ENCODE measurements around the gene INAFM2.

The INAFM2 gene

GRCh38 chr15:40323239-40323952, at the start of gene INAFM2:
INAFM2 (plus strand) TSS chr15:40323692; CDS start chr15:40324056, 364 bp downstream.
- peak; percentile 95 for DNase-seq (ENCODE audit: low spot score)

GRCh38 chr15:40274350-40275274, 48.9 kb upstream of the INAFM2 start:
- peak; percentile 85 for DNase-seq (ENCODE audit: low spot score)

- no peak for DNase-seq (ENCODE audit: low spot score)
Measured at GRCh38 chr15:40275523-40275922, 48.0 kb upstream of the INAFM2 start.

GRCh38 chr15:40275954-40276353, 47.5 kb upstream of the INAFM2 start:
- no peak for DNase-seq (ENCODE audit: low spot score)

- DNase-seq (ENCODE audit: low spot score), result no peak
Measured at GRCh38 chr15:40276927-40277326, 46.6 kb upstream of the INAFM2 start.

GRCh38 chr15:40277471-40277870, 46.0 kb upstream of the INAFM2 start:
- no peak for DNase-seq (ENCODE audit: low spot score)

GRCh38 chr15:40278026-40278425, 45.5 kb upstream of the INAFM2 start:
- DNase-seq (ENCODE audit: low spot score), result no peak

- DNase-seq (ENCODE audit: low spot score), result peak; percentile 90
Measured at GRCh38 chr15:40279437-40280141, 43.9 kb upstream of the INAFM2 start.

GRCh38 chr15:40280260-40281056, 43.0 kb upstream of the INAFM2 start:
- DNase-seq (ENCODE audit: low spot score), result no peak

GRCh38 chr15:40281057-40281800, 42.3 kb upstream of the INAFM2 start:
- DNase-seq (ENCODE audit: low spot score), result no peak

- no peak for DNase-seq (ENCODE audit: low spot score)
Measured at GRCh38 chr15:40281801-40282146, 41.7 kb upstream of the INAFM2 start.

- DNase-seq (ENCODE audit: low spot score), result peak; percentile 58
Measured at GRCh38 chr15:40282147-40282868, 41.2 kb upstream of the INAFM2 start.

- peak; percentile 50 for DNase-seq (ENCODE audit: low spot score)
Measured at GRCh38 chr15:40282869-40283614, 40.5 kb upstream of the INAFM2 start, which contains the start of gene ANKRD63. ANKRD63 (minus strand) TSS chr15:40283064; CDS start chr15:40282586, 478 bp downstream.

GRCh38 chr15:40283615-40284300, 39.7 kb upstream of the INAFM2 start:
- DNase-seq (ENCODE audit: low spot score), result no peak

- DNase-seq (ENCODE audit: low spot score), result no peak
Measured at GRCh38 chr15:40285151-40285550, 38.3 kb upstream of the INAFM2 start.

GRCh38 chr15:40285554-40286011, 37.9 kb upstream of the INAFM2 start:
- peak; percentile 53 for DNase-seq (ENCODE audit: low spot score)

- DNase-seq (ENCODE audit: low spot score), result no peak
Measured at GRCh38 chr15:40286061-40286532, 37.4 kb upstream of the INAFM2 start.

- DNase-seq (ENCODE audit: low spot score), result no peak
Measured at GRCh38 chr15:40286794-40287193, 36.7 kb upstream of the INAFM2 start.

GRCh38 chr15:40287505-40287904, 36.0 kb upstream of the INAFM2 start:
- no peak for DNase-seq (ENCODE audit: low spot score)

All from AG08396 (cell line).